Middle frontal gyrus (tissue), 1 donor: ENCODE results near the gene TBC1D3C.
"Not testable (repeated sequence)": the region's sequence is repeated elsewhere in the genome, so short reads cannot be mapped to it uniquely, and the experiment has no call there.

Source experiments
- DNase-seq: peaks from one replicate; pipeline ENCODE4 v3.0.0-alpha.2; 2015; ENCODE audit warnings: low spot score; ENCODE audit errors: extremely low spot score

The TBC1D3C gene

GRCh38 chr17:38068534-38068933 lies at the start of gene TBC1D3C:
TBC1D3C (minus strand) TSS chr17:38068634; CDS start chr17:38067066, 1,568 bp downstream.
- not testable (repeated sequence) for DNase-seq

- not testable (repeated sequence) for DNase-seq
Measured at GRCh38 chr17:38099262-38099661, 30.8 kb upstream of the TBC1D3C start.

- not testable (repeated sequence) for DNase-seq
Measured at GRCh38 chr17:38094059-38094694, 25.7 kb upstream of the TBC1D3C start.

DNA sequence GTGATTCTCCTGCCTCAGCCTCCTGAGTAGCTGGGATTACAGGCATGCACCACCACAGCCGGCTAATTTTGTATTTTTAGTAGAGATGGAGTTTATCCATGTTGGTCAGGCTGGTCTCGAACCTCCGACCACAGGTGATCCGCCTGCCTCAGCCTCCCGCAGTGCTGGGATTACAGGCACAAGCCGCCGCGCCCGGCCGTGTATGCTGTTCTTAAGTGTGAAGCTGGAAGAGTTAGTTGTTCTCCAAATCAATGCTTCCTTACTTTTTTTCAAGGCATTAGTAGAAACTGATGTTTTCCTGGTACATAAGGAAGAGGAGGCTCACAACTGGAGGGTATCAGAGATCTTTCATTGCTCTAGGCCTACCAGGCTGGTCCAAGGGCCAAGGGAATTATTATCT lies 19.7 kb upstream of the TBC1D3C start:
- DNase-seq = not testable (repeated sequence)

DNA sequence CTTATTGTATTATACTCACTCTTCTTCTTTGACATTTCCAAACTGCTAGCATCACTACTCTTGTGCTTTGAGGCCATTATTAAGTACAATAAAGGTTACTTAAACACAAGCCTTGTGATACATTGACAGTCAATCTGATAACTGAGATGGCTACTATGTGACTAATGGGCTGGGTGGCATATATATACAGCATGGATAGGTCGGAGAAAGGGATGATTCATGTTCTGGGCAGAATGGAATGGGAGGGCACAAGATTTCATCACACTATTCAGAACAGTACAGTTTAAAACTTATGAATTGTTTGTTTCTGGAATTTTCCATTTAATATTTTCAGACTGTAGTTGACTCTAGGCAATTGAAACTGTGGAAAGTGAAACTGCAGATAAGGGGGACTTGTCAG lies 18.9 kb upstream of the TBC1D3C start:
- DNase-seq = not testable (repeated sequence)
